IPS-15b (cell line): Measurements from ENCODE around the gene GASK1A.

ENCODE experiments used
- H3K27me3 ChIP-seq: one replicate; pipeline ENCODE4 v1.6.1; 2013; ENCODE audit warnings: low read length; ENCODE audit not compliant: control insufficient read depth, insufficient read depth
- H3K36me3 ChIP-seq: one replicate; pipeline ENCODE4 v1.6.1; 2013; ENCODE audit warnings: low read length; ENCODE audit not compliant: control insufficient read depth, insufficient read depth
- H3K4me1 ChIP-seq: one replicate; pipeline ENCODE4 v1.6.1; 2013; ENCODE audit warnings: mild to moderate bottlenecking, low read length; ENCODE audit not compliant: control insufficient read depth, insufficient read depth
- H3K4me3 ChIP-seq: one replicate; pipeline ENCODE4 v1.5.1; 2013; ENCODE audit warnings: low read depth, low read length
- H3K9ac ChIP-seq: one replicate; pipeline ENCODE4 v1.6.1; 2013; ENCODE audit warnings: low read depth, mild to moderate bottlenecking, low read length
- H3K9me3 ChIP-seq: one replicate; pipeline ENCODE4 v1.6.1; 2013; ENCODE audit warnings: mild to moderate bottlenecking, low read length; ENCODE audit not compliant: control insufficient read depth, insufficient read depth

The GASK1A gene

DNA sequence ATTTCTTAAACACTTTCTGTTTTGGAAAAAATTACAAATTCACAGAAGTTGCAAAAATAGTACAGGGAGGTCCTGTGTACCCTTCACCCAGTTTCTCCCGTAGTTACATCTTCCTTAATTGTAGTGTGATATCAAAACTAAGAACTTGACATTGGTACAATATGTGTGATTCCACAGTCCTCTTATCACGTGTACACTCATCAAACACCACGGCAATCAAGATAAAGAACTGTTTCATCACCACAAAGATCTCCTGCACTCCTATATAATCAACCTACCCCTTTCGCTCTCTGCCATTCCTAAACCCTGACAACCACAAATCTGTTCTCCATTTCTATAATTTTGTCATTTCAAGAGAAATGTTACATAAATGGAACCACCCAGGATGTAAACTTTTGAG lies 95.4 kb downstream of the GASK1A start:
- Histone ChIP-seq H3K36me3 (peaks cover 2% of the 10 kb centered on the region), H3K27me3 (no peaks in the 10 kb centered on the region), H3K4me3 (no peak overlapping the region), H3K9me3 (no peaks in the 10 kb centered on the region), H3K9ac (no peak overlapping the region), H3K4me1 (no peaks in the 10 kb centered on the region)

DNA sequence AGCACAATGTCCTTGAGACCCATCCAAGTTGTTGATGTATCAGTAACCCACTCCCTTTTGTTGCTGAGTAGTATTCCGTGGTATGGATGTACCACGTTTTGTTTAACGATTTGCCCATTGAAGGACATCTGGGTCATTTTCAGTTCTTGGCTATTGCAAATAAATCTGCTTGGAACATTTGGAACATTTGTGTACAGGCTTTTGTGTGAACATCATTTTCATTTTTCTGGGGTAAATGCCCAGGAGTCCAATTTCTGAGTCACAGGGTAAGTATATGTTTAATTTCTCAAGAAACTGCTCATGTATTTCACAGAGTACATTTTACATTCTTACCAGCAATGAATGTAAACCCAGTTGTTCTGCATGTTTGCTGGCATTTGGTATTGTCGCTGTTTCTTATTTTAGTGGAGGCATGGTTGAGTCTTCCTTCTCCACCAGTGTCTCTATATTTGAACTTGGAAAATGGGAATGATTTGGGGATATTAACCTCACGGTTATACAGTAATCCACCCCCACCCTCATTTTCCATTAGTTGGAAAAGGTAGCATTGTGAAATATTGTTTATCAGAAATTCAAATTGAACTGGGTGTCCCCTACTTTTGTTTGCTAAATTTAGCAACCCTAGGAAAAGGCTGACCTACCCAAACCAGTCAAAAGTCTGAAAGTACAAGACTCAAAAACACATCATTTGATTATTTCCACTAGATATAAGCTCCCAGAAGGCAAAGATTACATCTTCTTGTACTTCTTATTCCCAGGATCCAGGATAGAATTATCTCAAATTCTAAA lies 96.0 kb downstream of the GASK1A start:
- Histone ChIP-seq H3K4me3 (no peak overlapping the region), H3K4me1 (no peaks in the 10 kb centered on the region), H3K27me3 (no peaks in the 10 kb centered on the region), H3K9ac (no peak overlapping the region), H3K9me3 (no peaks in the 10 kb centered on the region), H3K36me3 (peaks cover 8% of the 10 kb centered on the region)

DNA sequence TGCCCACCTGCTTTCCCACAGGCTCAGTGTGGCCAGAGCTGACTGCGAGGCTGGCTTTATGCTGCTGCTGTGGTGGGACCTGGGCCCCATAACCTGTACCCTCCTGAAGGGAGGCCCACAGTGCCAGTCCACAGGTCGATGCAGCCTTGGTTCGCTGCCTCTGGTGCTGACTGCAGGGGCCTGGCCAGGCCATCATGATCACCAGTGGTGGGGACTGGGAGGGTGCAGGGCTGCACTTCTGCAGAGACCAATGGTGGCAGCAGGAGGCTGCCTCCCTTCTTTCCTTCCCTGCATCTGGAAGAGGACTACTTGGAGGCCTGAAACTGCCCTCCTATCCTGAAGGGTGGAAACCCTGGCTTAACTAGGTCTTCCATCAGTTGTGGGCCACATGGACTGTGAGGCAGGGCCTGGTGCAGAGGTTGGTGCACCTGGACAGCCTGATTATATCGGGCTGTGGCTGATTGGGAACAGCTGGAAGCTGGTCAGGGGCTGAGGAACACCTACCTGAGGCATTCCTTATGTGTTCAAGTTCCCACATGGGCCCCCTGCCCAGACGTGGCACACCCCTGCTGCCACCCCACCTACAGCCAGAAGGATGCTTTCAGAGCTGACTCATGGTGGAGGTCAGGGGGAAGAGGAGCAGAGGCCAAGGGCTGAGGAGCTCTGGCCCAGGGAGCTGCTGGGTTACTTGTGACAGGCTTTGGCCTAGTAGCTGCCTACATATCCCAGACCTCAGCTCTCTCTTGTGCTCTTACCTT lies 97.0 kb downstream of the GASK1A start:
- Histone ChIP-seq H3K27me3 (no peaks in the 10 kb centered on the region), H3K9ac (no peak overlapping the region), H3K4me3 (no peak overlapping the region), H3K4me1 (no peaks in the 10 kb centered on the region), H3K9me3 (no peaks in the 10 kb centered on the region), H3K36me3 (peaks cover 18% of the 10 kb centered on the region)

DNA sequence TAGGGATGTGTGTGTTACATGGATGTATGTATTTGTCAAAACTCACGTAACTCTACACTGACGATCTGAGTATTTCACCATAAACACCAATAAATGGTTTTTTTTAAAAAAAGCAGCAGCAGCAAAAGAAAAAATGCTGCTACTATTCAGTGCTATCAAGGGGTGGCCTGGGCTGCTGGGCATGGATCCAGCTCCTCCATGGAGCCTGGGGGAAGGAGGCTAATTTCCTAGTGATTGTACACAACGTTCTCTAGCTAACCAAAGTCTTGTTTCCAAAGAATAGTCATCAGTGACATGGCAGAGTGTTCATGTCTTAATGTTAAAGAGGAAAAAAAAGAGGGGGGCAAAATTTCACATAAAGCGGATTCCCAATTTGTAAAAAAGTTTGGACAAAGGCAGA lies 97.7 kb downstream of the GASK1A start:
- H3K4me3 ChIP-seq, result no peak overlapping the region
- H3K27me3 ChIP-seq, result no peaks in the 10 kb centered on the region
- H3K4me1 ChIP-seq, result no peaks in the 10 kb centered on the region

DNA sequence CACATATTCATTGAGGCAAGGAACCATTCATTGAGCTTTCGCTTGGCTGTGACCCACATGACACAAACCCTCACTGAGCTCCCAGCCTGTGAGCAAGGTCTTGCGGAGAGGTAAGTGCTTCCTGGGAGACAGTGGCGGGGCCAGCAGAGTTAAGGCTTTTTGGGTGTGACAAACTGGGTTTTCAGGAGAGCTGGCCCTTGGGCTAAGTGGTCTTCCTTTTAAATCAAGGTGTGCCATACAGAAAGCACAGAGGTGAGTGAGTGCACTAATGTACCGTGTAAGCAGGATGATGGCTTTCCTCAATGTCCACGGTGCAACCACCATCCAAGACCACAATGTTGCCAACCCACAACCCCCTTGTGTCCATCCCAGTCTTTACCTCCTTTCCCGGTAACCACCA lies 98.2 kb downstream of the GASK1A start:
- Histone ChIP-seq H3K36me3 (peaks cover 21% of the 10 kb centered on the region), H3K4me3 (no peak overlapping the region), H3K27me3 (no peaks in the 10 kb centered on the region), H3K9me3 (no peaks in the 10 kb centered on the region), H3K4me1 (no peaks in the 10 kb centered on the region), H3K9ac (no peak overlapping the region)

More for the DNA sequence above, 97.7 kb downstream of the GASK1A start:
- Histone ChIP-seq H3K36me3 (peaks cover 21% of the 10 kb centered on the region), H3K9me3 (no peaks in the 10 kb centered on the region), H3K9ac (no peak overlapping the region)

DNA sequence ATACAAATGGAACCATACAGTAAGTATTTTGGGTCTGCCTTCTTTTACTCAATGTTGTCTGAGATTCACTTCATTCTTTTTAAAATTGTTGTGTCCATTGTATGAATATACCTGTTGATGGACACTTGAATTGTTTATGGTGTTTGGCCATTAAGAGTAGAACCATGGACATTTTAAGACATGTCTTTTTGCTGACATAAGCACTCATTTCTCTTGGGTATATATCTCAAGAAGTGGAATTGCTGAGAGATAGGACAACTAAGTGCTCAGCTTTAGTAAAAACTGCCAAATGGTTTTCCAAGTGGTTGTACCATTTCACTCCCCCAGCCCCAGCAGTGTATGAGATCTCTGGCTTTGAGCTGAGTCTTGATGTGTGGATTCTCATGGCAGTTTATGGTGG lies 98.6 kb downstream of the GASK1A start:
- Histone ChIP-seq H3K27me3 (no peaks in the 10 kb centered on the region), H3K9me3 (no peaks in the 10 kb centered on the region), H3K4me1 (no peaks in the 10 kb centered on the region), H3K36me3 (peaks cover 21% of the 10 kb centered on the region), H3K9ac (no peak overlapping the region), H3K4me3 (no peak overlapping the region)

DNA sequence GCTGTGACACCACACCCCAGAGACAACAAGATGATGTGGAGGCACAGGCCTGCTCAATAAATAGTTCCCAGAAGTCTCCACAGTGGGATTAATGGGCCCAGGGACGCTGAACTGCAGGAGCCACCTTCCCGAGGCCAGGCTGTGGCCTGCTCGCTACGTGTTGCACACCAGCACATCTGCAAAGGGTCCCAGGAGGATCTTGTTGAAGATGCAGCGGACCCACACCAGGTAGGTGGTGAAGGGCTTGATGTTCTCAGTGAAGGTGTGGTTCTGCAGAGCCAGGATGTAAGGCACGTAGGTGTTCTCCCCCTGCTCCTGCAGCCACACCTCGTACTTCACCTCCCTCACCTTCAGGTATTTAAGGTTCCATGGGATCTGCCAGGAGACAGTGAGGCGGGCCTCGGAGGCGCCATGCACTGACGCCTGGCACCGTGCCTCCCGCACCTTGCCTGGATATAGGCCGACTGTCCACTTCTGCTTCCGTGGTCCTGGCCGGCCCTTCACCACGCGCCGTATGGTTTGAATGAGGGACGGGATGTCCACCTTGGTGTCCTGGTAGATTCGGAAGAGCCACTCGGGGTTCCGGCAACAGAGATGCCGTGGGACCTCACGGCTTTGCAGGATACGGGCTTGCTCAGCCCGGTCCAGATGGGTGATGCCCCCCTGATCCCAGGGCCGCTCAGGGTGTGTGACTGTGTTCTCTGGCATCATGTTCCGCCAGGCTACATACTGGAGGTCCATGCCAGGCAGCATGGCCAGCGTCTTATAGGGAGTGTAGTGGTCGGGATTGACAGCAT lies 100.6 kb downstream of the GASK1A start:
- H3K9ac ChIP-seq, result no peak overlapping the region
- peaks cover 21% of the 10 kb centered on the region for H3K36me3 ChIP-seq
- H3K4me3 ChIP-seq, result no peak overlapping the region
- H3K9me3 ChIP-seq, result no peaks in the 10 kb centered on the region
- H3K27me3 ChIP-seq, result no peaks in the 10 kb centered on the region
- no peaks in the 10 kb centered on the region for H3K4me1 ChIP-seq

DNA sequence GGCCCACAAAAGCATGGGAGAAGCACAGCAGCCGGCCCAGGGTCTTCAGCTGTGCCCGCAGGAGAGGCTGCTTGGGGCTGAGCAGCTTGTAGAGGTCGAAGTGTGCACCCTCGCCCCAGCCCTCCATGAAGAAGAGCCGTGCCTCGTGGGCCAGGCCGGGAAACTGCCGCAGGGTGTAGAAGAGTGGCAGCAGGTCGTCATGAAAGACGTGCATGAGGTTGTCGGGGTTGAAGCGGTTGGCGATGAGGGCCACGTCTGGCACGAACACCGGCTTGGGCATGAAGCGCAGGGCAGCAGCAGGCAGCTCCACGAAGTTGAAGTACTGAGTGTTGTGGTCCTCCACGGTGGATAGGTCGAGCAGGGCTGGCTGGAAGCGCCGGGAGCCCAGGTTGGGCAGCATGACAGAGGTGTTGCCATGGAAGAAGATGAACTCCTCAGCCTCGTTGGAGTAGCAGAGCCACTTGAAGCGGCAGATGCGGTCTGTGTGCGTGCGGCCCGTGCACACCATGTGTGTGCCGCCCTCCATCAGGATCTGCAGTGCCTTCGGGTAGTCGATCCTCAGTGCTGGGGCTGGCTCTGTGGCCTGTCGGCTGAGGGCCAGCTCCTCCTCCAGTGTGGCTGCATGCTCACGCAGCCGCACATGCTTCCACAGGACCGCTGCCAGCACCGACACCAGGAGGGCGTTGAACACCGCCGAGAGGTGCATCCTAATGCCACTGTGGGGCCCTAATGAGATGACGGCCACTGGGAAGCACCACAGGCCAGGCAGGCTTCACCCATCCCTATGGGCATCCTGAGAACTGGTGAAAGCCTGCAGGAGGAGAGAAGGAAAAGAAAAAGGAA lies 101.8 kb downstream of the GASK1A start:
- H3K4me3 ChIP-seq, result no peak overlapping the region
- peaks cover 21% of the 10 kb centered on the region for H3K36me3 ChIP-seq
- no peaks in the 10 kb centered on the region for H3K27me3 ChIP-seq
- no peaks in the 10 kb centered on the region for H3K9me3 ChIP-seq
- H3K9ac ChIP-seq, result no peak overlapping the region
- no peaks in the 10 kb centered on the region for H3K4me1 ChIP-seq

DNA sequence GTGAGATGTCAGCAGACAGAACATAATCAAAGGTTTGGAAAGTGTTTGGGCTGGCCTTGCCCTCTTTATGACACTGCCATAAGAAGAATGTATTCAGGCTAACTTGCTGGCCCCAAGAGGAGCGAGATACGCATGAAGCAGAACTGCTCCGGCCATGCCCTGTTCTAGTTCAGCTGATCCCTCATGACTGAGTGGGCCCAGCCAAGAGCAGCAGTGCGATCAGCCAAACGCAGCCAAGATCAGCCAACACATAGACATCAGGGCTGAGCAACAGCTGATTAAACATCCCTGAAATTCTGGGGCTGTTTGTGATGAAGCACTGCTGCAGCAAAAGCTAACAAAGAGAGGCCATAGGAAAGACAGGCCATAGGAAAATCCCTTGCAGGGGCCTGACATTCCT lies 102.7 kb downstream of the GASK1A start:
- Histone ChIP-seq H3K36me3 (peaks cover 21% of the 10 kb centered on the region), H3K4me3 (no peak overlapping the region), H3K9me3 (no peaks in the 10 kb centered on the region), H3K27me3 (no peaks in the 10 kb centered on the region), H3K4me1 (no peaks in the 10 kb centered on the region), H3K9ac (no peak overlapping the region)

DNA sequence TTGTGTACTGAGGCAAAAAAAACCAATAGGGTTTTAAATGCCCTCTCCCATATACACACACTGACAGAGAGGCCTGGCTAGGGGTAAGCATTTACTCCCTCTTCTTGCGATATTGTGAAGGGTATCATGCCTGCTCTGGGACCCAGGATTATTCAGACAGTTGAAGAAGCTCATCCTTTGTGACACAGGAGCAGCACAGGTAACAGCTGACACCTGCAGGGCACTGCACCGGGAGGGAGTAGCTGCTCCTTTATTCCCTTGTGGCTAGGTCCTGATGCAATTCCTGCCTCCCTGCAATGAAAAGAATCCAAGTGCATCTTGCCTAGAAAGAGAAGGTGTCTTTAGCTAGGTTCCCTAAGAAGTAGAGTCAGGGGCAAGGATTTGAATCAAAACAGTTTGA lies 103.3 kb downstream of the GASK1A start:
- Histone ChIP-seq H3K4me1 (no peaks in the 10 kb centered on the region), H3K9me3 (no peaks in the 10 kb centered on the region), H3K36me3 (peaks cover 21% of the 10 kb centered on the region), H3K4me3 (no peak overlapping the region), H3K9ac (no peak overlapping the region), H3K27me3 (no peaks in the 10 kb centered on the region)
